Measurements from ENCODE around the gene BSDC1.

- TF ChIP-seq CTCF (IDR thresholded peaks at IDR 0.05; ENCODE audit: low read length) (no peak), EZH2 (IDR thresholded peaks at IDR 0.05; ENCODE audit: borderline replicate concordance, low read length) (no peak)
Observed at GRCh38 chr1:32339363-32339978, 54.8 kb downstream of the BSDC1 start.

Measured in OCI-LY1 (cell line).